Measurements from ENCODE around the gene PLIN1. TPM values are rescaled to one million over a fixed set of nuclear protein-coding genes. Genes with fewer than 3 reads are reported as not detected.

The PLIN1 gene
- total and polyA plus RNA-seq, 9 of the 15 experiments (the other 6 are each of a cell fraction or from before 2014, with no cell fraction given): not detected

- TF ChIP-seq BRCA1 (IDR thresholded peaks at IDR 0.05) (no peak), BRCA1 (CRISPR knock-in tag; IDR thresholded peaks at IDR 0.05) (no peak), RBM22 (IDR thresholded peaks at IDR 0.05; ENCODE audit: low read depth, low read length, poor library complexity, severe bottlenecking) (no peak), ZNF354B (CRISPR knock-in tag; IDR thresholded peaks at IDR 0.05) (no peak), ZNF586 (CRISPR knock-in tag; conservative IDR thresholded peaks at IDR 0.05) (no peak), ZNF347 (CRISPR knock-in tag; IDR thresholded peaks at IDR 0.05; ENCODE audit: low read depth) (no peak), CAMTA2 (CRISPR knock-in tag; conservative IDR thresholded peaks at IDR 0.05) (no peak)
Observed at GRCh38 chr15:89616228-89616627, 62.9 kb downstream of the PLIN1 start (continued).

GRCh38 chr15:89615135-89615534 is 64.0 kb downstream of the PLIN1 start:
- Histone ChIP-seq H2AFZ (ENCODE audit: low read depth, low read length) (no peak overlapping the region), H3K4me3 (no peak overlapping the region), H3K4me1 (replicated peaks in 1 of 2; ENCODE audit: control insufficient read depth in 2 of 2, insufficient read depth in 2 of 2, low read length in 2 of 2) (no peaks in the 10 kb centered on the region), H3K9ac (ENCODE audit: insufficient read depth in 1 of 2, low read depth in 2 of 2, low read length in 2 of 2) (no peak overlapping the region), H3K9me1 (ENCODE audit: control insufficient read depth, insufficient read depth, low read length) (no peaks in the 10 kb centered on the region), H3K9me3 (replicated peaks; ENCODE audit: control insufficient read depth, insufficient read depth, low read depth, low read length) (no peaks in the 10 kb centered on the region), H3K79me2 (ENCODE audit: control insufficient read depth, insufficient read depth, low read length) (peaks cover 13% of the 10 kb centered on the region; the same call in 2 of the 3 replicates), H3K27me3 (ENCODE audit: control insufficient read depth in 2 of 2, insufficient read depth in 2 of 2, low read length in 2 of 2) (no peaks in the 10 kb centered on the region), H3K36me3 (ENCODE audit: control insufficient read depth, insufficient read depth, low read length) (peaks cover 93% of the 10 kb centered on the region), H4K20me1 (replicated peaks; ENCODE audit: control insufficient read depth, insufficient read depth, low read length) (no peaks in the 10 kb centered on the region; the same call in 1 of the 2 replicates), H3K4me2 (ENCODE audit: insufficient read depth, low read length) (no peak overlapping the region), H3K27ac (ENCODE audit: extremely low read depth, low read depth, low read length) (no peak overlapping the region)
- FAIRE-seq (no peak), ATAC-seq (no peak), DNase-seq (ENCODE audit: extremely low read depth in 1 of 4, low spot score in 3 of 4) (no peak)
- in situ Hi-C loops (cut with MboI) (no loop called here), intact Hi-C loops (cut with micrococcal nuclease) (no loop called here)
- no TSS peak for BruUV-seq (replicated peaks)
- ChIA-PET POLR2A (interaction anchor here (0.5 to 0.9 kb wide), 2 partner anchors 13 to 1404 kb away, joined by 3 to 4 read pairs; no protein-coding TSS in a partner anchor), CTCF (ENCODE audit: low intra/inter-chr PET ratio) (interaction anchor here (0.7 kb wide), 1 partner anchor 55 kb away, joined by 4 read pairs; no protein-coding TSS in a partner anchor)
- WGBS (ENCODE audit: insufficient coverage, low coverage, missing lambda C conversion rate): no CpG with 5 or more reads among the region's 1 CpG
- TF ChIP-seq ZNF3 (CRISPR knock-in tag; IDR thresholded peaks at IDR 0.05) (no peak), TCFL5 (CRISPR knock-in tag; conservative IDR thresholded peaks at IDR 0.05) (no peak), PKNOX1 (IDR thresholded peaks at IDR 0.05) (no peak), ZNF609 (CRISPR knock-in tag; IDR thresholded peaks at IDR 0.05; ENCODE audit: borderline replicate concordance) (no peak), GTF2A2 (tag; IDR thresholded peaks at IDR 0.05) (no peak), SMARCB1 (IDR thresholded peaks at IDR 0.05; ENCODE audit: insufficient read length, low read depth) (no peak), POLR2AphosphoS2 (IDR thresholded peaks at IDR 0.05; ENCODE audit: low read length) (no peak), NCOA2 (IDR thresholded peaks at IDR 0.05; ENCODE audit: partially characterized antibody in 2 of 2) (no peak), RBFOX2 (IDR thresholded peaks at IDR 0.05; ENCODE audit: low read depth, low read length) (no peak), MCM3 (IDR thresholded peaks at IDR 0.05) (no peak), MXD1 (CRISPR knock-in tag; IDR thresholded peaks at IDR 0.05; ENCODE audit: borderline replicate concordance, poor library complexity, severe bottlenecking) (no peak)
